GM19463 (cell line): ENCODE measurements around the gene FBXL13.

Source experiments
- ATAC-seq: cut with Tn5 transposase; IDR thresholded peaks from one replicate; pipeline ENCODE4 v1.9.1; 2021; ENCODE audit warnings: mild to moderate bottlenecking, moderate library complexity; ENCODE audit not compliant: unreplicated experiment

FBXL13 gene

GRCh38 chr7:102943423-102944169, 131.0 kb downstream of the FBXL13 start:
- ATAC-seq = no peak

- ATAC-seq = no peak
Measured at GRCh38 chr7:102942868-102943267, 131.7 kb downstream of the FBXL13 start.

- ATAC-seq = no peak
Measured at GRCh38 chr7:102942181-102942866, 132.3 kb downstream of the FBXL13 start.

GRCh38 chr7:102938679-102939078, 135.9 kb downstream of the FBXL13 start:
- ATAC-seq = no peak

- ATAC-seq = no peak
Measured at GRCh38 chr7:102935450-102936115, 139.0 kb downstream of the FBXL13 start.

GRCh38 chr7:102934701-102935100, 139.9 kb downstream of the FBXL13 start:
- ATAC-seq = no peak

- ATAC-seq = no peak
Measured at GRCh38 chr7:102934239-102934638, 140.4 kb downstream of the FBXL13 start.

- no peak for ATAC-seq
Measured at GRCh38 chr7:102933763-102934162, 140.8 kb downstream of the FBXL13 start.

GRCh38 chr7:102931757-102932156, 142.8 kb downstream of the FBXL13 start:
- no peak for ATAC-seq

GRCh38 chr7:102927312-102927933, 147.2 kb downstream of the FBXL13 start:
- ATAC-seq = no peak

- no peak for ATAC-seq
Measured at GRCh38 chr7:102926783-102927140, 147.8 kb downstream of the FBXL13 start.

- ATAC-seq = no peak
Measured at GRCh38 chr7:102925976-102926782, 148.4 kb downstream of the FBXL13 start.

GRCh38 chr7:102918845-102919244, 155.8 kb downstream of the FBXL13 start:
- no peak for ATAC-seq

- ATAC-seq = no peak
Measured at GRCh38 chr7:102917436-102918353, 156.9 kb downstream of the FBXL13 start.

GRCh38 chr7:102916881-102917280, 157.7 kb downstream of the FBXL13 start:
- ATAC-seq = no peak

GRCh38 chr7:102916426-102916825, 158.2 kb downstream of the FBXL13 start:
- no peak for ATAC-seq

- ATAC-seq = no peak
Measured at GRCh38 chr7:102914585-102914984, 160.0 kb downstream of the FBXL13 start.

- no peak for ATAC-seq
Measured at GRCh38 chr7:102913826-102914225, 160.8 kb downstream of the FBXL13 start.

- ATAC-seq = no peak
Measured at GRCh38 chr7:102912742-102913141, 161.9 kb downstream of the FBXL13 start, which contains the start of gene LRRC17. Gene LRRC17 (plus strand): TSS chr7:102913000. CDS start chr7:102933914, 20,914 bp downstream.
